GM23338 (cell line): ENCODE data around the gene CD1C.
"Not testable (repeated sequence)": the region's sequence is repeated elsewhere in the genome, so short reads cannot be mapped to it uniquely, and the experiment has no call there.

Experiments
- EZH2 ChIP-seq: fragments of 200-600 bp; sonication (generic); IDR thresholded peaks from one replicate; pipeline ENCODE4 v1.8.0; 2017; ENCODE audit warnings: antibody characterized with exemption, mild to moderate bottlenecking, low read depth; ENCODE audit not compliant: unreplicated experiment
- TF ChIP-seq, protein P1 (sequence below), 2 experiments: fragments of 200-600 bp in 1 of 2; sonication (generic) in 1 of 2; conservative IDR thresholded peaks; 2 replicates each; pipeline versions ENCODE4 v1.5.1 to v1.6.1; 2016 to 2017; ENCODE audit warnings: antibody characterized with exemption in 2 of 2, low read depth in 2 of 2, mild to moderate bottlenecking in 2 of 2, moderate library complexity in 1 of 2
- TF ChIP-seq, protein P2 (sequence below): IDR thresholded peaks from one replicate; pipeline ENCODE4 v1.6.1; 2018; ENCODE audit warnings: antibody characterized with exemption; ENCODE audit not compliant: unreplicated experiment

DNA sequence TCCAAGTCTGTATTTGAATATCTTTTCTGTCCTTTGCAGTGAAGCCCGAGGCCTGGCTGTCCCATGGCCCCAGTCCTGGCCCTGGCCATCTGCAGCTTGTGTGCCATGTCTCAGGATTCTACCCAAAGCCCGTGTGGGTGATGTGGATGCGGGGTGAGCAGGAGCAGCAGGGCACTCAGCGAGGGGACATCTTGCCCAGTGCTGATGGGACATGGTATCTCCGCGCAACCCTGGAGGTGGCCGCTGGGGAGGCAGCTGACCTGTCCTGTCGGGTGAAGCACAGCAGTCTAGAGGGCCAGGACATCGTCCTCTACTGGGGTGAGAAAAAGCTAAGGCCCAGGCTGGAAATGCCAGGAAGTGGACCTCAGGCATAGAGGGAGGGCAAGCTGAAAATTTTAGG lies 33.0 kb upstream of the CD1C start:
- TF ChIP-seq, protein P1, sequence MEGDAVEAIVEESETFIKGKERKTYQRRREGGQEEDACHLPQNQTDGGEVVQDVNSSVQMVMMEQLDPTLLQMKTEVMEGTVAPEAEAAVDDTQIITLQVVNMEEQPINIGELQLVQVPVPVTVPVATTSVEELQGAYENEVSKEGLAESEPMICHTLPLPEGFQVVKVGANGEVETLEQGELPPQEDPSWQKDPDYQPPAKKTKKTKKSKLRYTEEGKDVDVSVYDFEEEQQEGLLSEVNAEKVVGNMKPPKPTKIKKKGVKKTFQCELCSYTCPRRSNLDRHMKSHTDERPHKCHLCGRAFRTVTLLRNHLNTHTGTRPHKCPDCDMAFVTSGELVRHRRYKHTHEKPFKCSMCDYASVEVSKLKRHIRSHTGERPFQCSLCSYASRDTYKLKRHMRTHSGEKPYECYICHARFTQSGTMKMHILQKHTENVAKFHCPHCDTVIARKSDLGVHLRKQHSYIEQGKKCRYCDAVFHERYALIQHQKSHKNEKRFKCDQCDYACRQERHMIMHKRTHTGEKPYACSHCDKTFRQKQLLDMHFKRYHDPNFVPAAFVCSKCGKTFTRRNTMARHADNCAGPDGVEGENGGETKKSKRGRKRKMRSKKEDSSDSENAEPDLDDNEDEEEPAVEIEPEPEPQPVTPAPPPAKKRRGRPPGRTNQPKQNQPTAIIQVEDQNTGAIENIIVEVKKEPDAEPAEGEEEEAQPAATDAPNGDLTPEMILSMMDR (conservative IDR thresholded peaks at IDR 0.05; ENCODE audit: low read depth in 2 of 2) = not testable (repeated sequence)
- TF ChIP-seq, protein P2, sequence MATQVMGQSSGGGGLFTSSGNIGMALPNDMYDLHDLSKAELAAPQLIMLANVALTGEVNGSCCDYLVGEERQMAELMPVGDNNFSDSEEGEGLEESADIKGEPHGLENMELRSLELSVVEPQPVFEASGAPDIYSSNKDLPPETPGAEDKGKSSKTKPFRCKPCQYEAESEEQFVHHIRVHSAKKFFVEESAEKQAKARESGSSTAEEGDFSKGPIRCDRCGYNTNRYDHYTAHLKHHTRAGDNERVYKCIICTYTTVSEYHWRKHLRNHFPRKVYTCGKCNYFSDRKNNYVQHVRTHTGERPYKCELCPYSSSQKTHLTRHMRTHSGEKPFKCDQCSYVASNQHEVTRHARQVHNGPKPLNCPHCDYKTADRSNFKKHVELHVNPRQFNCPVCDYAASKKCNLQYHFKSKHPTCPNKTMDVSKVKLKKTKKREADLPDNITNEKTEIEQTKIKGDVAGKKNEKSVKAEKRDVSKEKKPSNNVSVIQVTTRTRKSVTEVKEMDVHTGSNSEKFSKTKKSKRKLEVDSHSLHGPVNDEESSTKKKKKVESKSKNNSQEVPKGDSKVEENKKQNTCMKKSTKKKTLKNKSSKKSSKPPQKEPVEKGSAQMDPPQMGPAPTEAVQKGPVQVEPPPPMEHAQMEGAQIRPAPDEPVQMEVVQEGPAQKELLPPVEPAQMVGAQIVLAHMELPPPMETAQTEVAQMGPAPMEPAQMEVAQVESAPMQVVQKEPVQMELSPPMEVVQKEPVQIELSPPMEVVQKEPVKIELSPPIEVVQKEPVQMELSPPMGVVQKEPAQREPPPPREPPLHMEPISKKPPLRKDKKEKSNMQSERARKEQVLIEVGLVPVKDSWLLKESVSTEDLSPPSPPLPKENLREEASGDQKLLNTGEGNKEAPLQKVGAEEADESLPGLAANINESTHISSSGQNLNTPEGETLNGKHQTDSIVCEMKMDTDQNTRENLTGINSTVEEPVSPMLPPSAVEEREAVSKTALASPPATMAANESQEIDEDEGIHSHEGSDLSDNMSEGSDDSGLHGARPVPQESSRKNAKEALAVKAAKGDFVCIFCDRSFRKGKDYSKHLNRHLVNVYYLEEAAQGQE = not testable (repeated sequence)
- not testable (repeated sequence) for TF ChIP-seq EZH2
